ENCODE results near the gene EEF1AKMT1.

Gene EEF1AKMT1, protein sequence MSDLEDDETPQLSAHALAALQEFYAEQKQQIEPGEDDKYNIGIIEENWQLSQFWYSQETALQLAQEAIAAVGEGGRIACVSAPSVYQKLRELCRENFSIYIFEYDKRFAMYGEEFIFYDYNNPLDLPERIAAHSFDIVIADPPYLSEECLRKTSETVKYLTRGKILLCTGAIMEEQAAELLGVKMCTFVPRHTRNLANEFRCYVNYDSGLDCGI

DNA sequence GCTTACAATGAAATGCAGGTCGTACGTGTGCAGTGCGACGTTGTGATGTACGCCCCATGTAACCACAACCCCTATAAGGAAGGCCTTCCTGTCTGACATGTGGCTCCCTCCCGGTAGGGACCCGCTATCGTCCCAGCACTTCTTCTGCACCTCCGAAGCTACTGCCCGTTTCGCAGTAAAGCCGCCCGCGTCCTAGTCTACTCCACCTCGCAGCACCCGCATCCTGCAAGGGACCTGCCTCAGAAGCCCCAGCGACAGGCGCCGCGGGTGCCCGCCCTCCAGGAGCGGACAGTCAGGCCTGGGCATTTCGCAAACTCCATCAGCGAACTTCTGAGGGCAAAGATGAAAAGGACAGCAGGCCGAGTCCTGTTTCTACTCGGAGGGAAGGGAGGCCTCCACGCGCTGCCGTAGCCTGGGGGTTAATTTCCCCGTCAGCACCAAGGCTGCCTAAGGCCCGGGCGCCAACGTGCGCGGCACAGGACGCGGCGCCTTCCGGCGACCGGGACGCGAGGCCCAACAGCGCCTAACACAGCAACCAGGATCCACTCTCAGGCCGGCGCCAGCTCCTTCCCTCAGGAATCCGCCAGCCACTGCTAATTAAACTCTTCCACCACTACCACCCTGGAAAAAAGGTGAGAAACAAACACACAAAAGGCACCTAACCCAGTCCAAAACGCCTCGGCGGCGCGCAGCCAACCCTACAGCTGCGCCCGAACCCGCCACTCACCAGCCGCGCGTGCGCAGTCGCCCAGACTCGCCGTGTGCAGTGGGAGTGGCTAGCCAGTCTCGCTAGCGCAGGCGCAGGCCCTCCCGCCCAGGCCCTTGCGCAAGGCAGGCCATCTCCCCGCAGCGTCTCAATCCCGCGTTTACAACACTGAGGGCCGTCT lies at the start of gene EEF1AKMT1:
Gene EEF1AKMT1 (minus strand): TSS at position 768 of the 887 bp plus-strand sequence. CDS start 16,363 bp downstream, outside the sequence.
- no peak for DNase-seq (ENCODE audit: low spot score)

GRCh38 chr13:20823071-20823470 lies 49.3 kb upstream of the EEF1AKMT1 start:
- no peak for DNase-seq (ENCODE audit: low spot score)

DNA sequence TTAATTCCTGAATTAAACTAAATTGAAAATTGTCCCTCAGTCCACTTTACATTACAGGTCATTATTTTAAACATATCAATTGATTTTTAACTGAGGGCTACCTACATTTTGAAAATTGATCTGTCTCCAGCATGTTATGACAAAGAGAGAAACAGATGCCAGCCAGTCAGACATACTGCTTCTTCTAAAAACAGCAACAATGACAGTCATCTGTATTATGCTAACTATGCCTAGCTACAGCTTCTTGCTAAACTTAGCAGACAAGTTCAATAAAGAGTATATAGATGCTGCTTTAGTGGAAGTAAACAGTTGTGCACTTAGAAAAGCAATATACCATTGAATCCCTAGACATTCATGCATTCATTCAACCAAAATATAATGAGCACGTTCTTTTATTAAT lies 48.6 kb upstream of the EEF1AKMT1 start:
- no peak for DNase-seq (ENCODE audit: low spot score)

- no peak for DNase-seq (ENCODE audit: low spot score)
Observed at GRCh38 chr13:20819715-20820114, 46.0 kb upstream of the EEF1AKMT1 start.

DNA sequence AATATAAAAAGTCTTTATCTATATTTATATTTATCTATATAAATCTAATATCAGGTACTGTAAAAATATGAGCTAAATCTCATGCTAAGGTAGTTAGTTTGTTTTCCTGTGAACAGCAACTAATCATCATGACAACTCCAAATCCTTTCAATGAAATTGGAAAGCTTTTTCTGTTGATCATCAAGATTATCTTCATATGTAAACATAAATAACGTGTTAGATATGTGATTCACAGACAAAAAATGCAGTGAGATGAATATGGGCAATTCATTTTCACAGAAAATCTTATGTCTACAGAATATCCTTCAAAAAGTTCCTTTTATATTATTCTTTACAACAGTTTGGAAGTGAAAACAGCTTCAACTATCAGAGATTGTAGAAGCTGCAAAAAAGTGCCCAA lies 41.7 kb upstream of the EEF1AKMT1 start:
- no peak for DNase-seq (ENCODE audit: low spot score)

- no peak for DNase-seq (ENCODE audit: low spot score)
Observed at GRCh38 chr13:20814224-20814910, 40.6 kb upstream of the EEF1AKMT1 start.

DNA sequence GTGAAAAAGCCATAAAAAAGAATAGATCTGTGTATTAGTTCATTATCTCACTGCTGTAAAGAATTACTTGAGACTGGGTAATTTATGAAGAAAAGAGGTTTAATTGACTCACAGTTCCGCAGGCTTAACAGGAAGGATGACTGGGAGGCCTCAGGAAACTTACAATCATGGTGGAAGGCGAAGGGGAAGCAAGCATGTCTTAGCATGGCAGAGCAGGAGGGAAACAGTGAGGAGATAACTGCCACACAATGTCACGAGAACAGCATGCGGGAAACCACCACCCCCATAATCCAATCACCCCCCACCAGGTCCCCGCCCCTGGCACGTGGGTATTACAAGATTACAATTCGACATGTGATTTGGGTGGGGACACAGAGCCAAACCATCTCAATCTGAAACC lies 39.1 kb upstream of the EEF1AKMT1 start:
- DNase-seq (ENCODE audit: low spot score), result no peak

GRCh38 chr13:20810808-20811207 lies 37.0 kb upstream of the EEF1AKMT1 start:
- no peak for DNase-seq (ENCODE audit: low spot score)

- DNase-seq (ENCODE audit: low spot score), result no peak
Observed at GRCh38 chr13:20808874-20809273, 35.1 kb upstream of the EEF1AKMT1 start.

- DNase-seq (ENCODE audit: low spot score), result no peak
Observed at GRCh38 chr13:20803180-20803965, 29.6 kb upstream of the EEF1AKMT1 start.

DNA sequence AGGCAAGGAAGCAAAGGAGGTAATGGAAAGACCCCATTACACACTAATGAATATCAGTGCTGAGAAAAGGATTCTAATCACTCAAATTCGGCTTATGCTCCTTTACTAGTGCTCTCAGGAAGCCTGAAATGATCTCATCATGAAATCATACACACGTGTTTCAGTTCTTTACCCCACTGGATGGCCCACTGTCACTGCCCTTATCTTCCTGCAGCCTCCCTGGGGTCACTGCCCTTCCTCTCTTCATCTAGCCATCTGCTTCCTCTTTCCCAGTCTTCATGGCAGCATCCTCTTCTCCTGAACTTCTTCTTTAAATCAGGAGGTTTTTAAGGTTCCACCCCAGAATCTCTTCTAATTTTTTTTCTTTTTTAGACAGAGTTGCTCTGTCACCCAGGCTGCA lies 27.9 kb upstream of the EEF1AKMT1 start:
- no peak for DNase-seq (ENCODE audit: low spot score)

DNA sequence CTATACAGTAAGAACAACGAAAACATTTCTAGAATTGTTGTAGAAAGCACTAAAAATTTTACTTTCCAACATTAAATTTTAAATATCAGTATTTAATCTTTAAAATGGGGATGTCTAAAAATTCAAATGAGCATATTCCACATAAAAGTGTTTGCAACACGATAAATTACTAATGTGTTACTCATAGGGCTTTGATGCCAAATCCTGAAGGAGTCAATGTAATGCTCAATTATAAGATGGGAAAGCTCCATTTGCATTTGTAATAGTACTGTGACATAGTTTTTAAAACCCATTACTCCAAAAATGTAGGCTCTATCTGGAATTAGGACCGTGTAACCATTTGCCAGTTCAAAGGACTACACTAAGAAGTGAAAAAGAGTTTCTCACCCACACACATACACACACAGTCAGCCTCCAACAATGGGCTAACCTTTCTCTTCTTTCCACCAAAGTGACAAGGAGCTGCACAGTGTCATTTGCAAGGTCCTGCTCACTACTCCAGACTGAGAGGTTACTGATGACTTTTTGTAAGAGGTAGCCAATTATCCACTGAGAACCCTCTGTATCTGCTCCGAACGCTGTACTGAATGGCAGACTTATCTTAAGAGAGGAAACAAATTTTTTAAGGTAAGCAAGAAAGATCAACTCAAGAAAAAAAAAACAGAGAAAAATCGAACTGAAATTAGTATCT lies 26.1 kb upstream of the EEF1AKMT1 start:
- DNase-seq (ENCODE audit: low spot score), result no peak

DNA sequence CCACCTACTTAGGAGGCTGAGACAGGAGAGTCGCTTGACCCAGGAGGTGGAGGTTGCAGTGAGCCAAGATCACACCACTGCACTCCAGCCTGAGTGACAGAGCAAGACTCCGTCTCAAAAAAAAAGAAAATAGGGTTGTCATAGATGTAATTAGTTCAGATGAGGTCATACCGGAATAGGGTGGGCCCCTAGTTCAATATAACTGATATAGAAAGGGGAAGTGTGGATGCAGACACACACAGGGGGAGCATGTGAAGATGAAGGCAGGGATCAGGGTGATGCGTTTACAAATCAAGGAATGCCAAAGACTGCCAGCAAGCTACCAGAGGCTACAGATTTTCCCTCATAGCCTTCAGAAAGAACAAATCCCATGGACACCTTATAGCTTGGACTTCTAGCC lies 24.3 kb upstream of the EEF1AKMT1 start:
- no peak for DNase-seq (ENCODE audit: low spot score)

GRCh38 chr13:20796791-20797508 lies 23.2 kb upstream of the EEF1AKMT1 start:
- DNase-seq (ENCODE audit: low spot score), result no peak

DNA sequence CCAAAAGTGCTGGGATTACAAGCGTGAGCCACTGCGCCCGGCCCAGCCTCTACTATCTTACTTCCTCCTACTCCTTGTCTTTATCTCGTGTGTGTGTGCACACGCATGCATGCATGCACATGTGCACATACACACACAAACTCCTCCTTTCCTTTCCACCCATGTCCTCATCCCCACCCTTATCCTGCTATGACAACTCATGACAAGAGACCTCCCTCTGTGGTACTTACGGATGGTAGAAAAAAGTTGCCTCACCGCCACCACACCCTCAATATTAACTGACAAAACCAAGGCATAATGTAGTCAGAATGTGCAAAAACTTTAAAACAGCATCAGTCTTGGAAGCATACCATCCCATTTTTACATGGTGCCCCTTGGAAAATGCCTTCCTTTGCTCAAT lies 15.9 kb upstream of the EEF1AKMT1 start:
- no peak for DNase-seq (ENCODE audit: low spot score)

DNA sequence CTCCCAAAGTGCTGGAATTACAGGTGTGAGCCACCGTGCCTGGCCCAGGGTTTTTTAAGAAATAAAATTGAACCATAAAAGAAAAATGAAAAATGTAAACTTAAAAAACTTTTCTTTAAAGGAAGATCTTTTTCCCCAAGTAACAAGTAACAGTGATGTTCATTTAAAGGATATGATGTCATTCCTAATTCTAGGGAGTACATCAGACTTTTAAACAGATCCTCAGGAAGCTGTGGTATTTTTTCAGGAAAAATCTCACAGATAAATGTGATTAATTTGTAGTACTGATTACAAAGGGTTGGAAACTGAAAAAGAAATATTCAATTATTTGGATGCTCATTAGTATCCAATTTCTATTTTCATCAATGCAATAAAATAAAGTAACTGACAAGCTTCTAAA lies 14.6 kb upstream of the EEF1AKMT1 start:
- DNase-seq (ENCODE audit: low spot score), result no peak

- DNase-seq (ENCODE audit: low spot score), result no peak
Observed at GRCh38 chr13:20787180-20787579, 13.4 kb upstream of the EEF1AKMT1 start.

- DNase-seq (ENCODE audit: low spot score), result no peak
Observed at GRCh38 chr13:20782116-20782708, 8.5 kb upstream of the EEF1AKMT1 start.

GRCh38 chr13:20780317-20780716 lies 6.6 kb upstream of the EEF1AKMT1 start:
- no peak for DNase-seq (ENCODE audit: low spot score)

DNA sequence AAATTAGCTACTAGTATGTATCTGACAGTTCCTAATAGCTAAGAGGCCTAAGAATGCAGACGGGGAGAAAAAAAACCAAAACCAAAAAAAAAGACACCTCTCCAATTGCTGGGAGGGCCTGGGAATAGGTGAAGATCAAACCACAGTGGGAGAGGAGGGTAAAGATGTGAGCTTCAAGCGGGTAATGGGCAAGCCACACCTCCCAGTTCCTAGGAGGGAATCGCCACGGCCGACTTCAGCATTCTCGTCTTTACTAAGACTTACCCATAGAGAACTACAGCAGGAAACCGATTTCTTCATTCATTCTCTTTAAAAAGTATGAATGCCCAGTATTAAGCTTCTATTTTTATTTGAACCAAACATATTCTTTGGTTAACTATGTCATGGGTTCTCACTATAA lies 5.6 kb upstream of the EEF1AKMT1 start:
- DNase-seq (ENCODE audit: low spot score), result no peak

Data from COLO829 (cell line).